H1 (cell line): Measurements from ENCODE around the gene KNDC1. TPM values are rescaled to one million over a fixed set of nuclear protein-coding genes. Genes with fewer than 3 reads are reported as not detected.

Experiments
- CHD2 ChIP-seq: IDR thresholded peaks from 2 replicates; pipeline ENCODE4 v1.6.1; 2012; ENCODE audit warnings: low read length, improper control_type of control experiment
- CREB1 ChIP-seq: IDR thresholded peaks from 2 replicates; pipeline ENCODE4 v1.6.1; 2012; ENCODE audit warnings: inconsistent platforms
- CTBP2 ChIP-seq: IDR thresholded peaks from 2 replicates; pipeline ENCODE4 v1.7.0; 2011; ENCODE audit warnings: borderline replicate concordance, mild to moderate bottlenecking, moderate library complexity, mixed read lengths, low read length; ENCODE audit not compliant: insufficient read depth, insufficient read length
- E2F6 ChIP-seq: IDR thresholded peaks from 2 replicates; pipeline ENCODE4 v1.6.1; 2012; ENCODE audit warnings: inconsistent platforms
- EZH2 ChIP-seq: fragments of 200-600 bp; sonication (generic); IDR thresholded peaks from 2 replicates; pipeline ENCODE4 v1.7.1; 2012; ENCODE audit warnings: low read depth, mild to moderate bottlenecking, moderate library complexity, low read length, inconsistent platforms; ENCODE audit not compliant: severe bottlenecking
- GTF2F1 ChIP-seq: IDR thresholded peaks from 2 replicates; pipeline ENCODE4 v1.6.1; 2012; ENCODE audit warnings: low read depth, low read length, improper control_type of control experiment, borderline replicate concordance
- JUND ChIP-seq: IDR thresholded peaks from 2 replicates; pipeline ENCODE4 v1.6.1; 2011; ENCODE audit warnings: mild to moderate bottlenecking, improper control_type of control experiment, low read length
- KDM4A ChIP-seq: IDR thresholded peaks from one replicate; pipeline ENCODE4 v1.7.1; 2012; ENCODE audit warnings: low read depth, mild to moderate bottlenecking, moderate library complexity, low read length, inconsistent platforms; ENCODE audit not compliant: severe bottlenecking
- MAX ChIP-seq: IDR thresholded peaks from 2 replicates; pipeline ENCODE4 v1.6.1; 2012; ENCODE audit warnings: inconsistent platforms
- POU5F1 ChIP-seq: IDR thresholded peaks from 2 replicates; pipeline ENCODE4 v1.6.1; 2011; ENCODE audit warnings: low read depth, mild to moderate bottlenecking, low read length, moderate library complexity
- RAD21 ChIP-seq, 2 experiments: IDR thresholded peaks in 1 of 2; conservative IDR thresholded peaks in 1 of 2; 2 replicates each; pipeline ENCODE4 v1.6.1; 2011; ENCODE audit warnings: low read depth in 2 of 2, low read length in 2 of 2, improper control_type of control experiment in 1 of 2, inconsistent platforms in 1 of 2, mild to moderate bottlenecking in 1 of 2, moderate library complexity in 1 of 2
- RNF2 ChIP-seq: fragments of 200-900, 300-1000 bp; sonication (generic); IDR thresholded peaks from 2 replicates; pipeline ENCODE4 v1.7.1; 2016; ENCODE audit warnings: borderline replicate concordance, low read depth, mild to moderate bottlenecking, antibody characterized with exemption, low read length; ENCODE audit not compliant: poor library complexity, severe bottlenecking; ENCODE audit errors: missing control alignments
- RXRA ChIP-seq: IDR thresholded peaks from 2 replicates; pipeline ENCODE4 v1.6.1; 2011; ENCODE audit warnings: low read depth, mild to moderate bottlenecking, low read length, moderate library complexity; ENCODE audit not compliant: insufficient read depth
- SAP30 ChIP-seq: fragments of 300-600 bp; sonication (generic); IDR thresholded peaks from 2 replicates; pipeline ENCODE4 v1.7.1; 2012; ENCODE audit warnings: low read length, moderate library complexity, mild to moderate bottlenecking, inconsistent platforms; ENCODE audit not compliant: insufficient read depth, insufficient replicate concordance
- SIN3A ChIP-seq, 2 experiments: IDR thresholded peaks in 1 of 2; conservative IDR thresholded peaks in 1 of 2; 2 replicates each; pipeline ENCODE4 v1.6.1; 2011 to 2012; ENCODE audit warnings: low read length in 2 of 2, improper control_type of control experiment in 1 of 2, low read depth in 1 of 2, mild to moderate bottlenecking in 1 of 2
- SP2 ChIP-seq: IDR thresholded peaks from 2 replicates; pipeline ENCODE4 v1.6.1; 2012; ENCODE audit warnings: mild to moderate bottlenecking, low read length, inconsistent platforms
- SUZ12 ChIP-seq: fragments of 200-600 bp; sonication (generic); IDR thresholded peaks from 2 replicates; pipeline ENCODE4 v1.6.1; 2012; ENCODE audit warnings: mild to moderate bottlenecking, inconsistent platforms, low read length, moderate library complexity, mixed read lengths
- TAF7 ChIP-seq: optimal IDR thresholded peaks from 2 replicates; pipeline ENCODE3; 2011; ENCODE audit warnings: low read depth, mild to moderate bottlenecking, inconsistent platforms, low read length, moderate library complexity, borderline replicate concordance
- TBP ChIP-seq: IDR thresholded peaks from 2 replicates; pipeline ENCODE4 v1.6.1; 2011; ENCODE audit warnings: low read depth, low read length, improper control_type of control experiment
- polyA plus RNA-seq, 7 experiments: library from polyadenylated mRNA; depleted of rRNA in 3 of 7; stranded (reverse) in 5 of 7; unstranded in 2 of 7; fragments of >200 nt in 5 of 7; fragments of 200-250 nt in 2 of 7; gene quantifications; 1 replicate in 5 of 7; 2 replicates in 1 of 7; 4 replicates in 1 of 7; pipeline versions ENCODE4 v1.2.1 to v1.2.3, GENCODE V29; 2011 to 2013; ENCODE audit warnings: missing spikeins in 2 of 7, mixed read lengths in 2 of 7
- total RNA-seq: library from RNA; stranded (reverse); fragmentation: NEBNext Ultra II Directional; extraction: Animal tissue kit (Norgen Biotek cat#: 25700); gene quantifications from 2 replicates; pipeline ENCODE4 v1.2.1, GENCODE V29; 2021

KNDC1 gene
- total and polyA plus RNA-seq, 2 of the 8 experiments (the other 6 are each of a cell fraction or from before 2014, with no cell fraction given): 7.5 to 16.7 TPM

- TF ChIP-seq TAF7 (no peak), SUZ12 (no peak; the same call in none of the 2 replicates), GTF2F1 (no peak), POU5F1 (no peak), SIN3A (conservative IDR thresholded peaks at IDR 0.05 in 1 of 2, IDR thresholded peaks at IDR 0.05 in 1 of 2; ENCODE audit: low read depth in 1 of 2, low read length in 2 of 2) (no peak), RAD21 (IDR thresholded peaks at IDR 0.05 in 1 of 2, conservative IDR thresholded peaks at IDR 0.05 in 1 of 2; ENCODE audit: low read depth in 2 of 2, low read length in 2 of 2) (no peak), E2F6 (peak; percentile 94), CREB1 (no peak), RXRA (no peak), JUND (no peak), RNF2 (peak; percentile 39), TBP (0 out of 2 replicates have a peak, but pooled peaks have one; percentile 18), CTBP2 (no peak), KDM4A (no peak), SAP30 (no peak), CHD2 (no peak), SP2 (no peak), MAX (peak; percentile 79), EZH2 (peak; percentile 36)
Measured at GRCh38 chr10:133229265-133230043, 69.4 kb downstream of the KNDC1 start (continued).
